ENCODE data around the gene CCDC172.

Gene CCDC172

GRCh38 chr10:116324227-116324950 lies at the start of gene CCDC172:
Gene CCDC172 (plus strand): TSS chr10:116324448. CDS start chr10:116325012, 564 bp downstream.
- in situ Hi-C loops (cut with HindIII; ENCODE audit: low sequenced_read_pairs): no loop called here

DNA sequence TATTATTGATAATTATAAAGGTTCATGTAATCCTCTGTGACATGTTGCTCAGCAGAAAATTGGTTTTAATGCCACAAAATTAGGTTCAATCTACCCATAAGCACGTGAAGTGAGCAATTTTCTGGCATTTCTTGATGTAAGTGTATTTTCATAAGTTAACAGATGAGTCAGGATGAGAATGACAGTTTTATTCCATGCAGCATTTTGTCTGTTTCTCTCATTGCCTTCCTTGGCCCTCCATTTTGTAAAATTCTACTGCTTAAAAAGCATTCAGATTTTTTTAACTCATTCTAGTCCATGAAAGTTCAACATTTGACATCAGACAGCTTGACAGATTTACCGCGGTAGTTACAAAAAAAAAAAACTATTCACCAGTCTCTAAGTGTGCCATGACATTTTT lies 47.3 kb upstream of the CCDC172 start:
- in situ Hi-C loops (cut with HindIII; ENCODE audit: low sequenced_read_pairs): no loop called here

GRCh38 chr10:116278846-116279245 lies 45.4 kb upstream of the CCDC172 start:
- in situ Hi-C loops (cut with HindIII; ENCODE audit: low sequenced_read_pairs): no loop called here

DNA sequence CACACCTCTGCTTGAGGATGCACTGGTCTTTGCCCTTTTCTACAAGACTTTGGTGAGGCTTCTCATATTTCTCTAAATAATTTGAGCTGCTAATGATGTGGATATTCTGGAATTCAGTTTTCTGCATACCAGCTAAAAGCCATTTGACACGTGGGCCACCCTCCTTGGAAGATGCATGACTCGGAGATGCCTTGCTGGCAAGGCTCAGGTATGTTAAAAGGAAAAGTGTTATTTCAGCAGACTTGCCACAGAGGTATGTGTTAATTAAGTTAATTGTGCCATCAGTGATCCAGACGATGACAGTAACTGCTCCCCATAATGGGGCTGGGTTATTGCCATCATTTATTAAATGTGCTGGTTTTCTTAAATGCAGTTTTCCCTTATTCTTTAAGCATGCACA lies 42.5 kb upstream of the CCDC172 start:
- in situ Hi-C loops (cut with HindIII; ENCODE audit: low sequenced_read_pairs): no loop called here

GRCh38 chr10:116286626-116287200 lies 37.5 kb upstream of the CCDC172 start:
- in situ Hi-C loops (cut with HindIII; ENCODE audit: low sequenced_read_pairs): no loop called here

DNA sequence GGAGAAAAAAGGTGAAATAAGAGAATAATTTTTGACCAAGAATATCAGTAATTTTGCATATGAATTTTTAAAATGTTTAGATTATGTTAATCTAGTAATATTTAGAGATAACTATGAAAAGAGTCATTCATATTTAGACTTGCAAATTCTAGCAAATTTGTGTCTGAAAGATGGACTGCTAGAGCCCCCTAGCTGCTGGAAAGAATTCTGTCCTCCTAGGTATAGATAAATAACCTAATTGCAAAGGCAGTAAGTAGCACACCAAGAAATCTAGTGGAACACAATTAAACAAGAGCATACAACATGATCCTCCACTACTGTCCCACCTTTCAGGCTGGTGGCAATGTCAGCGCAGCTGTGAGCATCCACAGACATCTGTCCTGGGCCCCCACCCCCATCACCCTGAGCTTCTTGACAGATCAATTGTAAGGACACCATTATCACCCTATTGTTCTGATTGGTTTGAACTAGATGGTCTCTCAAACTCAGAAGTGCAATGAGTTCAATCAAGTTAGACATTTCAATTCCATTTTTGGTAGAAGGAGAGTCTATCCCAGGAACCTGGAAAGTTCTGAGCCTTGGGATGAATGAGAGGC lies 36.2 kb upstream of the CCDC172 start:
- in situ Hi-C loops (cut with HindIII; ENCODE audit: low sequenced_read_pairs): no loop called here

GRCh38 chr10:116289652-116290051 lies 34.6 kb upstream of the CCDC172 start:
- in situ Hi-C loops (cut with HindIII; ENCODE audit: low sequenced_read_pairs): no loop called here

GRCh38 chr10:116292493-116292892 lies 31.8 kb upstream of the CCDC172 start:
- in situ Hi-C loops (cut with HindIII; ENCODE audit: low sequenced_read_pairs): no loop called here

GRCh38 chr10:116296291-116296721 lies 27.9 kb upstream of the CCDC172 start:
- in situ Hi-C loops (cut with HindIII; ENCODE audit: low sequenced_read_pairs): no loop called here

DNA sequence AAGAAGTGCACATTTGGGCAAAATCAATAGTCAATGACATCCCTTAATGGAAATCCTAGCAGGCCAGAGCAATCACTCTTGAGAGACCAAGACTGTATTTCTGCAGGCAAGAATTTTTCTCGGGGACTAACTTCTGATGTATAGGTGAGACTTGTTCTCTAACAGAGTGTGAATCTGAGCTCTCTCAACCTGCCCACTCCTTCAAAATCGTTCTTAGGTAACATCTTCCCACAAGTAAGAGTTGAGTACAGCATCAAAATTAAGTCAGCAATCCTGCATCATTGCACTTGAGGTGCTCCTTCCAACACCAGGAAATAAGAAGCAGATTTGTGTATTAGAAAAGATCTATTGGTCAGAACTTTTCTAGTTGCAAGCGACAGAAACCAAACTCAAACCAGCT lies 25.7 kb upstream of the CCDC172 start:
- in situ Hi-C loops (cut with HindIII; ENCODE audit: low sequenced_read_pairs): no loop called here

DNA sequence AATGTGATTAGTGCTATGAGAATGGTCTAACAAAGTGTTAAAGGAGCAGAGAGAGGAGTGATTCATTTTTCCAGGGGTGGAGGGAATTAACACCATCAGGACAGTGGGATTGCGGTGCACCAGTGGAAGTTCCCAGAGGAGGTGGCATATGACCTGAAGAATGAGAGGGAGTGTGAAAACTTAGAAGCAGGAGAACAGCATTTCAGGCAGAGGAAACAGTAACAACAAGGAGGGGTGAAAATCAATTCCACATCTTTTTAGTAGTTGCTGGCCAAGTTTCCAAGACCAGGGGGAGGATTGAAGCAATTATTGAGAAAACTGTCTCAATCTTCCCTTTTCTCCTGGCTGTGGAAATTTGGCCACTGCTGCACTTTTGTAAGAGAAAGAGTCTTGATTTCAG lies 23.7 kb upstream of the CCDC172 start:
- in situ Hi-C loops (cut with HindIII; ENCODE audit: low sequenced_read_pairs): no loop called here

GRCh38 chr10:116304923-116305322 lies 19.3 kb upstream of the CCDC172 start:
- in situ Hi-C loops (cut with HindIII; ENCODE audit: low sequenced_read_pairs): no loop called here

- in situ Hi-C loops (cut with HindIII; ENCODE audit: low sequenced_read_pairs): no loop called here
Measured at GRCh38 chr10:116306847-116307246, 17.4 kb upstream of the CCDC172 start.

DNA sequence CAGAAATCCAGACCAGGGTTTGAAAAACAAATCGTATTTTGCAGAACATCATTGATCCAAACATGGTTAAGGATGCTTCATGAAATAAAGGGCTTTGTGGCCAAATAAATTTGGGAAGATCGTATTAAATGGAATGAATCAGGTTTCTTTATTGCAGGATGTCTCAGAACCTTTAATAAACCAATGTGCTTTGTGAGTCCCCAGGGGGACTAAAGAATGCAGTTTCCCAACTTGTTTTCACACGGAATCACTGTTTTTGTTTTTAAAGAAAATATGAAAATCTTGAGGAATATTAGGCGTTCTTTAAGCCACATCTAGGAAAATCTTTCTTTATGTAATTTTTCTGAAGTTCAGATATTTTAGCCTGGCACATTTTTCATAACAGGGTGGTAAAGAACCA lies 16.8 kb upstream of the CCDC172 start:
- in situ Hi-C loops (cut with HindIII; ENCODE audit: low sequenced_read_pairs): no loop called here

DNA sequence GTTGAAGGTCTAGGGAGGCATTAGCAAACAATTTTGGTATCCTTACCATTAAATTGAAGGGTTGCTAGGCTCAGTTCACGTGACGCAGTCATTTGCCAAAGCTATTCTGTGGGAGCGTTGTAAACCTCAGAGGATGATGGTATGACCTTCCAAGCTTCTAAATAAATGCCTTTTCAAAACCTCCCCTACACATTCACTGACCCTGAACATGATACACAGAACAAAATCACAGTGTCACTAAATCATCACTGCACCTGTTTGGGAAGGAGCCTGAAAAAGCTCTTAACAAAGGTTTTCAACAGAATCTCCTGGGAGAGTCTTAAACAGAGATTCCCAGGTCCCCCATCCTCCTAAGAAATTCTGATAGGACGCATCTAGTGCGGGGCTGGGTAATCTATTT lies 13.2 kb upstream of the CCDC172 start:
- in situ Hi-C loops (cut with HindIII; ENCODE audit: low sequenced_read_pairs): no loop called here

GRCh38 chr10:116311706-116312490 lies 12.3 kb upstream of the CCDC172 start:
- in situ Hi-C loops (cut with HindIII; ENCODE audit: low sequenced_read_pairs): no loop called here

DNA sequence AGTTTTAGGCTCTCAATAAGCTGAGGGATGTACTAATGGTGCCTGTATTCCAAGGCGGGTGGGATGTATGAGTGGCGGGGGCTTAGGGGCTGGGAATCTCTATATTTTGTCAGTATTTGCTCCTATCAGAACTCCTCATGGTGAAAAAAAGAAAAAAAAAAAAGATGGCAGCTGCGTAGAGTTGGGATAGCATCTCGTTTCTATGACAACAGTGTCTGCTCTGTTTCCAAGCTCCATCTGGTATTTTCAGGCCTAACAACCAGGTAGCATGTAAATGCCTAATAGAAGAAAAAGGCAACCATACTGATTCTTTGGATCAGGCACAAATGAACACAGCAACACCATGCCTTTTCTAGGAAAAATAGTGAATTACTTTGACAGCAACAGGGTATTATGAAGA lies 11.7 kb upstream of the CCDC172 start:
- in situ Hi-C loops (cut with HindIII; ENCODE audit: low sequenced_read_pairs): no loop called here

DNA sequence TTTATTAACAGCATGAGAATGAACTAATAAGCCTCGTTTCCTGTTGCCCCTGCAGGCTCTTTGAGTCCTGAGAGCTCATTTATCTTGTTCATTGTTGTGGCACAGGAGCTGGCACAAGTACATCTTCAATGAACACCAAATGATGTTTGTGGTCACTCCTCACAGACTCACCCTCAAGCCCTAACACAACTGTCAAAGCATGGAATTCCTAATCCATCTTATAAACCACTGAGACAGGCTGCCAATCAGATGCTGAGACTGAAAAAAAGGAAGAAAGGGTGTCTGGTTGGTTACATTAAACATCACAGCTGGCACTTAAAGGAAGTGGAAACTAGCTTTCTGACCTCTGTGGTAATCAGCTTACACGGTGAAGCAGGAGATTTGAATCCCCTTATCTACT lies 7.7 kb upstream of the CCDC172 start:
- in situ Hi-C loops (cut with HindIII; ENCODE audit: low sequenced_read_pairs): no loop called here

DNA sequence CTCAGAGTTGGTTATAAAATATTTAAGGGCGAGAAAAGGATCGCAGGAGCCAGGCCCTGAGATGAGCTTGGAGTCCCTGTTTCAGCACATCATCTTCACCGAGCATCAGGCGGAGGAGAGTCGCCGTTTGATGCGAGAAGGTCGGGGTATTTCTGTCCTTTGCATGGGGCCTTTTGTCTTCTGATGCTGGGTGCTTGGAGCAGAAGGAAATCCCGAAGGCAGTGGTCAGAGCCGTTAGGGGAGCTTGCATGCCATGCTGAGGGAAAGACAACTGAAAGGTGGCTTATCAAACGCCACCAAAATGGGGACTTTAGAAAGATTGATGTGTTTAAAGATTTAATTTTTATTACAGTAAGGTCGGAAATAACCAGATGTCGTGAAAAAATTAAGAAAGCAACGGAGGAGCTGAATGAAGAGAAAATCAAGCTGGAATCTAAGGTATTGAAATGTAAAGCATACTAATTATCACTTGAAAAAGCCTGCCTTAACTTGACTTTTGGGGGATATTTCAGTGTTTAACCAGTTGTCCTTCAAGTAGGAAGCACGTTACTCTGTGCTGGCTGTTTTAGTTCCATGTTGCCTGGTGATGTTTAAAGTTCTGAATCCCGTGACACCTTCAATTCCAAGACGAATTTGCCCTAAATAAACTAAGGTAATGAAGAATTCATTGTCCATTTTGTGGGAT lies 845 bp downstream of the CCDC172 start:
- in situ Hi-C loops (cut with HindIII; ENCODE audit: low sequenced_read_pairs): no loop called here

DNA sequence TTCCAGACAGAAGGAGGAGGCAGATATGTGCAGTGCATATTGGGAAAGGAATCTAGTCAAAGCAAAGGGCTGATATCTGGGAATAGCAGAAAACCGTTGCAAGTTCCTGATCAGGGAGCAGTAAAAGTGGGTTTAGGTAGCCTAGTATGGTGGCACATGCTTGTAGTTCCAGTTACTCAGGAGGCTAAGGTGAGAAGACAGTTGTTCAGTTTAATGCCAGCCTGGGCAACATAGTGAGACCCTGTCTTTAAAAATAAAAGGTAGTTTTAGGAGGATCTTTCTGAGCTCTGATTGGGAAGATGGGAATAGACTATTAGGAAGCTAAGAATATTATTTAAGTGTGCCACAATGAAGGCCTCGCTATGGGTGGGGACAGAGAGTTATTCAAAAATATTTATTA lies 1.7 kb downstream of the CCDC172 start:
- in situ Hi-C loops (cut with HindIII; ENCODE audit: low sequenced_read_pairs): no loop called here

GRCh38 chr10:116329153-116329552 lies 4.9 kb downstream of the CCDC172 start:
- in situ Hi-C loops (cut with HindIII; ENCODE audit: low sequenced_read_pairs): no loop called here

Data from DLD1 (cell line).